HG02610 (cell line): ENCODE data around the gene TPD52L1.

Experiments
- ATAC-seq: cut with Tn5 transposase; IDR thresholded peaks from one replicate; pipeline ENCODE4 v1.9.1; 2021; ENCODE audit warnings: mild to moderate bottlenecking, moderate library complexity; ENCODE audit not compliant: unreplicated experiment

The TPD52L1 gene

DNA sequence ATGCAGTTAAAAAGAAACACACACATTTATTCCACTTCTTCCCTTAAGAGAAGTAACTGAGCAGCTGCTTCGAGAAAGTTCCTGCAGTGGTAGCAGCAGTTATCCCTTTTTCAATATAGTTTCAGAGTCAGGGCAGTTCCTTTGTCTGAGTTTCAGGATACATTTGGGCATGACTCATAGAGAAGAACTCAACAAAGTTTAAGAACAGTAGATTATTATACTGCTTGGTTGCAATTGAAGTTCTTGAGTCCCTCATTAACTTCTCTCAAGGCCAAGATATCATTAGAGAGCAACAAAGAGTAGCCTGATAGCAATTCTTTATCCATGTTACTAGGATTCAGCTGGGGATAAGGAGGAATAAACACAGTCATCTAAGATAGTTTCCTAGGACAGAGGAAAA, 54.4 kb downstream of the TPD52L1 start:
- no peak for ATAC-seq

- ATAC-seq = no peak
Observed at GRCh38 chr6:125208625-125209249, 55.2 kb downstream of the TPD52L1 start.

DNA sequence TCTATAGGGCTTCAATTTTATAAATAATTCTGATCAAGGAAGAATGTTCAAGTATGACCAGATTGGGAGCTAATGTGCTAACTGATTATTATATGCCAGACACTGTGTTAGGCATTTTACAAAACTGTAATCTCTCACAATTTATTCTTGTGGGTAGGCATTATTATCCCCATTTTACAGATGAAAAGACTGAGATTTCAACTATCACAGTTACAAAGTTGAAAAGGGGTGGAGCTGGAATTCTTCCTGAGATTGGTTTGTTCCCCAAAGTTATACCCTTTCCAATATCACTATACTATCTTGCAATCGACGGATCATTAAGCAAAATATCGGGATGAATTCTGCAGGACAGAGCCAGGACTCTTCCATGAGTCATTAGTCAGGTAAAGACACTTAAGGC, 57.1 kb downstream of the TPD52L1 start:
- ATAC-seq = no peak

DNA sequence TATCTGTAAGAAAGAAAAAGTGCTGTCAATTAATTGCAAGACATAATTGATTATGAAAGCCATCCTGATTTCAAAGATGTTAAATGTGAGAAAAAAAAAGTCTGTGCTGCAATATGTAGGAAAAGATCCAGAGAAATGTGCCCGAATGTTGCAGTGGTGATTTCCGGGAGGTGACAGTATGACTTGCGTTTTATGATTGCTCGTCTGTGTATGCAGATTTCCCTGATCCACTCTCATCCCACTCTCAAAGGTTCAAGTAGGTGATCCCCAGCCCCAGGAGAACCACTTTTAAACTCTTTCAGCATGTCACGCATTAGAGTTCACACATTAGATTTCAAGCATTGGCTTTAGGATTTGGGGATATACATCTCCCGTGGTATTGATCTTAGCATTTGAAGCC, 57.8 kb downstream of the TPD52L1 start:
- ATAC-seq = no peak

- no peak for ATAC-seq
Observed at GRCh38 chr6:125212377-125212776, 58.8 kb downstream of the TPD52L1 start.

GRCh38 chr6:125213939-125214338, 60.4 kb downstream of the TPD52L1 start:
- no peak for ATAC-seq

DNA sequence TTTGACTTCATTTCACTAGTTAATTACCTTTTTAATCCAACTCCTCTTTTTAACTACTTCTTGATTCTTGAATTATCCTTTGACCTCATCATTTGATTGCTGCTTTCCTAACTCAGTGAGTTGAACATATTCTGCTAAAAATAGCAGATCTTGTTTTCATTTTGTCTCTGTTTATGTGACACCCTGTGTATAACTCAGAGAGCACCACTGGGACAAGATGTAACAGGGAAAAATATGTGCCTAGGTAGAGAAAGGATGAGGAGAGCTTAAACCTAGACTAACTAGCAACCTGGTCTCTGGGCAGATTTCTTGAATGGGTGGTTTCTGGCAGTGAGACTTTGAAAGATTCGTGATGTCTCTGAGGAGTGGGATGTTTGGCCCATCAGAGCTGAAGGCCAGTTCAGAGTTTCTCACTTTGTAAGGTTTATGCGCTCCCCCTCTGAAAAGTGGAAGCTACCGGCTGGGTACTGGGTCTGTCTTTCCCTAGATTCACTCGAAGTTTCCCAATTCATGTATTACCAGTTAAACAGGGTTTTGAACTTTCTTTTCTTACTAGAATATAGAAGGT, 61.8 kb downstream of the TPD52L1 start:
- ATAC-seq = no peak

GRCh38 chr6:125216015-125216414, 62.4 kb downstream of the TPD52L1 start:
- no peak for ATAC-seq

DNA sequence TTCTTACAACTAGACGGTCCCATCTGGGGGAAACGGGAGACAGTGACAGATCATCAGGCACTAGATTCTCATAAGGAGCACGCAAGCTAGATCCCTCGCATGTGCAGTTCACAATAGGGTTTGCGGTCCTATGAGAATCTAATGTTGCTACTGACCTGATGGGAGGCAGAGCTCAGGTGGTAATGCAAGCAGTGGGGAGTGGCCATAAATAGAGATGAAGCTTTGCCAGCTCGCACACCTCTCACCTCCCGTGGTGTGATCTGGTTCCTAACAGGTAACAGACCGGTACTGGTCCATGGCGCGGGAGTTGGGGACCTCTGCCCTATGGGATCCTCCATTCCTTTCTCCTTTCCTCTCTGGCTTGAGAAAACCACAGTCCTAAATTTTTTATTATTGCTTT, 63.8 kb downstream of the TPD52L1 start:
- no peak for ATAC-seq

GRCh38 chr6:125217992-125218391, 64.4 kb downstream of the TPD52L1 start:
- ATAC-seq = no peak

GRCh38 chr6:125219361-125219895, 65.9 kb downstream of the TPD52L1 start:
- no peak for ATAC-seq

DNA sequence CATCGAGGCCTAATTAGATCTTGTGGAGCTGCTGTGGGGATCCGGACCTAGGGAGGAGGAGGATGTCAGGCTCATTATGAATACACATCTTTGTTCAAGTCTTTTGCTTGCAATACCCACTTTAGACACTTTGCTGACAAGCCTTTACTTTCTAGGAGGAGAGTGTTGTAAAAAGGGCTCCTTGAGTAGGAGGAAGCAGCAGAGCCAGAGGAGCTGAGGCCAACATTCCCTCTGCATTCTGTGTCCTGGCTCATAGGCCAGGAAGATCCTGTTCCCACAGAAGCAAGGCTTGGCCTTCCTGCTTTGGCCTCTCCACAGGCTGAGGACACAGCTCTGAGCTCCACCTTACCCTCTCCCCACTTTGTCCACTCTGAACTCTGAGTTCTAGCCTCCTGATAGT, 67.1 kb downstream of the TPD52L1 start:
- no peak for ATAC-seq

DNA sequence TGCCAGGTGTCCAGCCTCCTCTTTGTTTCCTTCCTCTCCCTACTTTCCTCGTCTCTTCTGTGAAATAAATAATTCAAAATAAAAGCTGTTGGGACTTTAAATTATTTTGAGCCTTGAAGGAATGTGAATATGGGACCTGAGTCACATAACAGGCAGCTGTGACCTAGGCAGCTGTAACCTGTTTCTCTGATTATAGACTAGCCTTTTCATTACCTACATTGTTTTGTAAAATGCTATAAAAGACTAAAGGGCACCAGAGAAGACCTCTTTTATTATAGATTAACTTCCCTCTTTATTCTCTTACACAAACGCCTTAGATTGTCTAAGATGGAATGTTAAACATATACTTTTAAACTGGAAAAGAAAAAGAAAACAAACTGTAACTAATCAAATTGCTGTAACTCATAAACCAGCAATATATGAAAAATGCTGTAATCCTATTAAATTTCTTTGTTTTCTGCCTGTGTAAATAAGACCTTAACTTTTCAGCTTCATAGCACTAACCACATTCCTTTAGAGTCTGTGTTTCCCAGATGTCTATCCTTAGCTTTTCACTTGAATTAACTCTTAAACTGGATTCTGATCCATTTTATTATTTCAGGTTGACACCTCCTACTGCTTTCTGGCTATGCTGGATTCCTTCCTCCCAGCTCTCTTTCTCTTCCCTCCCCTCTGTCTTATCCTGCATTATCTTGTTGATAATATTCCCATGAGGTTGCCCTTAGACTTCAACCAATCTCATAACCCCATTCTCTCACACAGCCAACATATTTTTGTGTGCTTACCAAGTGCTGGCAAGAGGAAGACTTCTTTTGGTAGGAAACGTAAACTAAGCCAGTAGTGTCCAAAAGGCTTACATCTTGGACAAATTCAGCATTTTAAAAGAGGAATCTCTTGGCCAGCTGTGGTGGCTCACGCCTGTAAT, 69.2 kb downstream of the TPD52L1 start:
- no peak for ATAC-seq

DNA sequence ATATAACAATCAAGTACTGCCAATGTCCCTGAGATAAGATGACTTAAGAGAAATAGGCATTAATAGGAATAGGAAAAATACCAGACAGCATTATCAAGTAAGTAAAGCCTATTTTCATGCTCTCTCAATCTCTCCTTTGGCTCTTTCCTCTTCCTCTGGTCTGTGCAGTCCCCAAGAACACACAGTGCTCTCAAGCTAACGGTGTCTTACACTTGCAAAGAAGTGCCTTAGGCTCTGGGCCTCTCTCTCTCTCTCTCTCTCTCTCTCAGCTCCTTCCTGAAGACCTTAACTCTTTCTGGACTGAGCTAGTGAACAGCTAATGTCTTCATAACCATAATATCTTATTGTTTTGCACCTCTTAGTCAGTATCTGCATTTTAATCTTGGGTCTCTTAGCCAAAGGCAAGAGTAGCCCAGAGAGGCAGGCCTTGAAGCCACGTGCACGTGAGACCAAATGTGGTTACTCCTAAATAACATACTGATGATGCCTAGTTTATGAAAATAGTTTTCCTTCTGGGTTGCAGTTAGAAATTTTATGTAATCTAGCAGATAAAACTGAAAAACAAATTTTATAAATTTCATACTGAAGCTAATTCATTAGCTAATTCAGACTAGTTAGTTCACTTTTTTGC, 70.8 kb downstream of the TPD52L1 start:
- ATAC-seq = no peak

GRCh38 chr6:125227244-125227643, 73.7 kb downstream of the TPD52L1 start:
- no peak for ATAC-seq

DNA sequence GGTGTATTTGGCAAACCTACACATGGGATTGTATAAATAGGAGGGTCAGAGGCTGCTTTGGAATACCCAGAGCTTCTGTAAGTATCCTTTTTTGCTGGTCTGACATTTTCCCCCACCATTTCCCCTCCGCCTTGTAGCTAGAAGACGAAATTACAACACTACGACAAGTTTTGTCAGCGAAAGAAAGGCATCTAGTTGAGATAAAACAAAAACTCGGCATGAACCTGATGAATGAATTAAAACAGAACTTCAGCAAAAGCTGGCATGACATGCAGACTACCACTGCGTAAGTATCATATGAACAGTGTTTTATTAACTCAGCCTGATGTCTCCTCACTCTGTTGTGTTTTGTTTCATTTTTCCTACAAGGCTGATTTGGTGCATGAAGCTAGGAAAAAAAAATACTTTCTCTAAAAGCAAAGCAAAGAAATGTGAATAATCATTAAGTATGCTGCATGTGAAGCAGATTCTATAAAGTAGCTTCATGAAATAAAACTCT, 75.5 kb downstream of the TPD52L1 start:
- no peak for ATAC-seq

GRCh38 chr6:125230674-125231073, 77.1 kb downstream of the TPD52L1 start:
- no peak for ATAC-seq

DNA sequence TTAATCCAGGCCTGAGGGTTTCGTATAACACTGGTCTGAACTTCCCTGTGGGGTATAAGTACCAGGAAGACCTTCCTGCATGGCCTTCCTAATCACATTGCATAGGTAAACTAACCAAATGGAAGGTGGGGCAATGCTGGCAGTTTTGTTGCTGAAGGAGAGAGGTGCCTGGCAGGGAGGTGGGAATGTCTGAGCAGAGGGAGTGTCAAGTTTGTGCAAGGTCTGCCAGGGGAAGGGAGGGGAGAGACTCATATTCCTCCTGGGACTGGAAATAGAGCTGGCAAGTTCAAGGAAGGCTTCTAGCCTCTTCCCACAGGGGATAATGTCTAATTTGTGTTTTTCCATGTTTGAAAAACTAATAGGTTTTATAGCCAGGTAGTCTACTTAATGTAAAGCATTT, 77.6 kb downstream of the TPD52L1 start:
- no peak for ATAC-seq

- ATAC-seq = no peak
Observed at GRCh38 chr6:125231574-125232343, 78.2 kb downstream of the TPD52L1 start.

DNA sequence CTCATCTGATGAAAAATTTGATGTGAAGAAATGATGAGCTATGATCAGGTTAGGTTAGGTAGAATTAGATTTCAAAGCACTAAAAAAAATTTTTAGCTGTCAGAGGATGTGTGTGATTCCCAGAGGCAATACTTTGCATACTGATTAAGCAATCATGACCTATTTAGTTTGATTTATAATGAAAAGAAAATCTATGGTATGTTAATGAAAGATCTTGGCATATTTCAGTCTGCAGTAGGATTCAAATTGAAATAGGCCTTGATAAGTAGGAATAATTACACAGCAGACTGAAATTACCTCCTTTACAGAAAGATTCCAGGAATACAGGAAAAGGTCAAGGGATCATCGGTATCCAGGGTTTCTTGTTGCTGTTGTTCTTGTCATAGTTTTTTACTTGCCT, 78.9 kb downstream of the TPD52L1 start:
- no peak for ATAC-seq
